ENCODE data around the gene PTH2R. TPM values are rescaled to one million over a fixed set of nuclear protein-coding genes. Genes with fewer than 3 reads are reported as not detected.
"Not testable (repeated sequence)": the region's sequence is repeated elsewhere in the genome, so short reads cannot be mapped to it uniquely, and the experiment has no call there.

PTH2R gene
- polyA plus RNA-seq, 5 donors, result 0.10 to 0.37 (median 0.17) TPM; not detected in 1

DNA sequence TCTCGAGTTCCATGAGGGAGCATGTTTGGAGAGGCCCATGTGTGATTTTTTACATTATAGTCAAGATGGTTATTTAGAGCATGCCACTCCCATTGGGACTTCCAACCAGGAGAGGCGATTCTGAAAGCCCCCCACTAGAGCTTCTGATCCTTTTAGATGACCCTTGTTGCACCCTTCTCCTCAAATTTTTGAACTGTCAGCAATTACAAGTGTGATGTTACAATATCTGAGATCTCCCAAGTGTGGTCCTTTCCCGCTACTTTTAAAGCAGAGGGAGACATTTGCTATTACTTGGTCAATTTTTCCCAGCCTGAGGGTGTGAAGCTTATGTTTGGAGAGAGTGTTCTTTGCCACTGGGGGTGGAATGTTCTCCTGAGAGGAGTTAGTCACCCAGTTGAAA lies 16.7 kb upstream of the PTH2R start:
- no peak for DNase-seq

DNA sequence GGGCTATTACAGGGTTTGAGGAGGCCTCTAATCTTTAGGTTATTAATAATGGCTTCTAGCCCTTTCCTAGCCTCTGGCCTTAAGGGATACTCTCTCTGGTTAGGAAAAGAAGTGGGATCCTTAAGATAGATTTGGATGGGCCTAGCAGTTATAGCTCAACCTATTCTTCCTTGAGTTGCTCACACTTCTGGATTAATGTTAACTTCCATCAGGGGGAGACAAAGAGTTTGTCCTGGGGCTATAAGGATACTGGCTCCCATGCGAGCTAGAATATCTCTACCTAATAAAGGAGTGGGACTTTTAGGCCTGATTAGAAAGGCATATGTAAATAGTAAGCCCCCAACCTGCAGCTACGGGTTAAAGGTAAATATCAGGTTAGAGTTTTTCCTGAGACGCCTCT lies 14.3 kb upstream of the PTH2R start:
- DNase-seq, result no peak

DNA sequence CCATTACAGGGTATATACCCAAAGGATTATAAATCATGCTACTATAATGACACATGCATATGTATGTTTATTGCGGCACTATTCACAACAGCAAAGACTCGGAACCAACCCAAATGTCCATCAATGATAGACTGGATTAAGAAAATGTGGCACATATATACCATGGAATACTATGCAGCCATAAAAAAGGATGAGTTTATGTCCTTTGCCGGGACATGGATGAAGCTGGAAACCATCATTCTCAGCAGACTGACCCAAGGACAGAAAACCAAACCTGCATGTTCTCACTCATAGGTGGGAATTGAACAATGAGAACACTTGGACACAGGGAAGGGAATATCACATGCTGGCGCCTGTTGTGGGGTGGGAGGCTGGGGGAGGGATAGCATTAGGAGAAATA lies 9.8 kb upstream of the PTH2R start:
- not testable (repeated sequence) for DNase-seq

DNA sequence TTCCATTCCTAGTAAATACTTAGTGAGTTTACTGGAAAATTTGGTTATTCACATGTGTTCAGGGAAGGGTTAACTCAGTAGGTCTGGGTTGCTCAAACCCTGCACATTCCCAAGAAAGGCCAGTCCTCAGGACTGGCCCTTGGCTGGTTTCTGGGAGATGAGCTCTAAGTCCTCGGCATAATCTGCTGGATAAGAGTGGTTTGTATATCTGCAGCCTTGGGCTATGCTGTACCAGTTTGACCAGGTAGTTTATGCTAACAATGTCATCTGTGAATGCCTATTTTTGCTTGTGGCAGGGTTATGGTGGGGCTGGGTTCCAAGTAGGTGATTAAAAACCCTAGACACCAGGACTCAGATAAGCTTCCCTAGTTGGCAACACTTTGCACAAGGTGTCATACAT lies 7.4 kb upstream of the PTH2R start:
- DNase-seq, result no peak

DNA sequence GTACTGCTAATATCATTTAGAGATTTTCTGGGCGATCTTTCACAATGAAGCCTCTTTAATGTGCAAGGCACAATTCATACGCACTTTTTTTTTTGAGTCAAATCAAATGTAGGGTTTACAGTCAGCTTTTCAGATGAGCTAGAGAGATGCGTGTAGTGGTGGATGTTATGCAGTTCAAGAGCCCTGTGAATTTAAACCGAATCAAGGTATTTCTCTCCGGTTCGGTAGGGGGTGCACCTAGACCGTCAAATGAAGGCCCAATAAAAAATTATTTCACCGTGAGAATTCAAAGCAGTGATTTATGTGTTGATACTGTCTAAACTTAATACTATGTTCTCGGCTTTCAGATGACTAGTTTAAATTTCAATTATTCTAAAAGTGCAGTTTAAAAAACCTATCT lies 1.1 kb downstream of the PTH2R start:
- DNase-seq, result peak in 1 of 2 donors; percentile 4

DNA sequence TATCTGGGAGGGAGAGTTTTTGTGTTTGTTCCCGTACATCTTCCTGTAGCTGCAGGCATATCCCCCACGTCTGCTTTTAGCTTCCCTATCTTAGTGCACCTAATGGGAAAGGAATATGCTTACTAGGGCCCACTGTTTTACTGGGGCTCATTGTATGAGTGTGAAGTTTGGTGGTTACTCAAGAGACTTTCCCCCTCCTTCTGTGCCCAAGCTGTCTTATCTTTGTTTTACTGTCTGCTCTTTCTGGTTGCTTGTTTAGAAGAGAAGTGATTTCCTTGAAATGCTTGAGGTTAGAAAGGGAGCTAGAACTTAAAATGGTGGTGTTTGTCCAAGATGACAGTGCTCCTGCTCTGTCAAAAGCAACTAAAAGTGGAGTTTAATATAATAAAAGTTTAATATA lies 7.3 kb downstream of the PTH2R start:
- no peak for DNase-seq

DNA sequence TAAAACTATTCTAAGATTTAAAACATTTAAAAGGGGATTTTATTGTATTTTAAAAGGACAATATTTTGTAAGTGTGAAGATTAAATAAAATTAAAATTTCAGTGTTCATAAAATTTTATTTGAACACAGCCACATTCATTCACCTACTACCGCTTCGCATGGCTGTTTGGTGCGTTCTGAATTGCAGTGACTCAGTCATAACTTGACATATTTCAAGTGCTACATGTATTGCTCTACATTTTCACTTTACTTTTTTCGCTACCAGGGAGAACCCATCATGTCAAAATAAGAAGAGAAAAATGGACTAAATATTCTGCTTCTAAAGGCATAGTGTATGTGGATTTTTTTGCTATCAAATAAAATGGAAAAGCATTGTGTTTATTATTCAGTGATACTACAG lies 8.7 kb downstream of the PTH2R start:
- DNase-seq, result no peak

DNA sequence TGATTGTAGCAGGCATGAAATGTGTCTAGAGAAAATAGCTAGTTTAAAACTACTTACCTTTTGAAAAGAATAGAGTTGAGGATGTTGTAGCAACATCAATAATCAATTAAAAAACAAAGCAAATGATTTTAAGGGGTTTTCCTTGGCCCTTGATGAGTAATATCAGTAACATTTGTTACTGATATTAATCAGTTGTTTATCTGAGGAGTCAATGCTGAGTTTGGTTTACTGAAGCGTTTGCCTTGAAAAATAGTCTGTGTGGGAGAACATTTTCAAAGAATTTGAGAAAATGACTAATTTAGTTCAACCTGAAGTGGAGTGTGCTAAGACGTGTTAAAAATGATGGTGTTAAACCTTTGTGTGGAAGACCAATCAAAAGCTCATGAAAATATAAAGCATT lies 9.3 kb downstream of the PTH2R start:
- no peak for DNase-seq

DNA sequence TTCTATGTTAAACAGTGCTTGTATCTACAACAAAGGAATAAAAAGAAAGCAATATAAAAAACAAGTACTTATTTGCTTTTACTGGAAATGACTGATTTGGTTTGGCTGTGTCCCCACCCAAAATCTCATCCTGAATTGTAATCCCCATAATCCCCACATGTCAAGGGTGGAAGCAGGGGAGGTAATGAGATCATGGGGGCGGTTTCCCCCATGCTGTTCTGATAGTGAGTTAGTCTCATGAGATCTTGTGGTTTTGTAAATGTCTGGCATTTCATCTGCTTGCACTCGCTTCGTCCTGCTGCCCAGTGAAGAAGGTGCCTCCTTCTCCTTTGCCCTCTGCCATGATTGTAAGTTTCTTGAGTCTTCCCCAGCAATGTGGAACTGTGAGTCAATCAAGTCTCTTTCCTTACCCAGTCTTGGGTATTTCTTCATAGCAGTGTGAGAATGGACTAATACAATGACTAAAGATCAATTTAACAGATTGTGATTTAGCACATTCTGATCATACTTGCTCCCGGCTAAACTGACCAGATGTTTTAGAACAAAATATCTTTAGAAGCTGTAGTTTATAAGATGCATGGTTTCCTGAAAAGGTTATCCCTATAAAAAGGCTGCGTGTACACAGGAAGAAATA lies 19.9 kb downstream of the PTH2R start:
- no peak for DNase-seq

DNA sequence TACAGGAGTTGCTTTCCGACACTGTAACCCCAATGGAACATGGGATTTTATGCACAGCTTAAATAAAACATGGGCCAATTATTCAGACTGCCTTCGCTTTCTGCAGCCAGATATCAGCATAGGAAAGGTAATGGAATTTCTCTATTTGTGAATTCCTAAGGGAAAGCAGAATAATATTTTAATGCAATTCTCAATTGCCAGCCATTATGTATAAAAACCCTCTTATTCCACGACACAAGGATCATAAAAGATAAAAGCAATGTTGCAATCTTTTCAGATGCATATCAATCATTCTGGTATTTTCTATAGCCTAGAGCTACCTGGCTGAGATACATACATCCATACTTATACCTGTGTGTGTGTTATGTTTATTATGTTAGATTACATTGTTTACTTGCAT lies 31.2 kb downstream of the PTH2R start:
- no peak for DNase-seq

DNA sequence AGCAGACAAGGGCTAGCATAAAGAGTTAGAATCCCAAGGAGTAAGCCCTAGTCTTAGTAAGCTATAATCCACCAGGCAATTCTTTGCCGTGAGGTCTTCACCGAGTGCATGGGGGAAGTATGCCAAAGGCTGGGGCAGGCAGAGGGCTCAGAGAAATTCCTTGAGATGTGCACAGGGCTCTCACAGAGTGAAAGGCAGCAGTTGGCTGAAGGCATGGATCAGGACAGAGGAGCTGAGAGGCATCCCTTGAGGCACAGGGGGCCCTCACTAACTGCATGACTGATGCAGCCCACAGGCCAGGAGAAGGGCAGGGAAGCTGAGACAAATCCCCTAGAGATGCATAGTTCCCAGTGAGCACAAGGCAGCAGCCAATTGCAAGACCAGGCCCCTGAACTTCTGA lies 34.1 kb downstream of the PTH2R start:
- no peak for DNase-seq

DNA sequence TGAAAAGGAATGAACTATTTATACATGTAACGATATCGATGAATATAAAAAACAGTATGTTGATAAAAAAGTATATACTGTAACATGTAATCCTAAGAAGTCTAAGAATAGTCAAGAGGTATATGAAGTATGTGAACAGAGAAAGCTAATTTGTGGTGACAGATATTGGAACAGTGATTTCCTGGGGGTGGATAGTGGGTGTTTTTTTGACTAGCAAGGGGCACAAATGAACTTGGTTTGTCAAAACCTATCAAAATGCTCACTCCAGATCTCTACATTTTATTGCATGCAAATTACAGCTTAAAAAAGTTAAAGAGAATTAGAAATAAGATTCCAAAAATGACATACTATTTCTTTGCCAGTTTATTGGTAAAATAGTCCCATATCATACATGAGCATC lies 35.4 kb downstream of the PTH2R start:
- DNase-seq, result no peak

DNA sequence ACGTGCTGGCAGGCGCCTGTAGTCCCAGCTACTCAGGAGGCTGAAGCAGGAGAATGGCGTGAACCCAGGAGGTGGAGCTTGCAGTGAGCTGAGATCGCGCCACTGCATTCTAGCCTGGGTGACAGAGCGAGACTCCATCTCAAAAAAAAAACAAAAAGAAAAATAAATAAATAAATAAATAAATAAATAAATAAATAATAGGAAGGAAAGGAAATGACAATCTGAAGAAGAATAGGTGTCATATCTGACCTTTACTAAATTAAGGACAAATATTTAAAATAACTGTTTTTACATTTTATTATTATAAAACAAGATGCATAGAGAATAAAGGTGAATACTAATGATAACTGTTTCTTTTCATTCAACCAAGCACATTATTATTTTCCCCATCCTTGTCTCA lies 40.9 kb downstream of the PTH2R start:
- DNase-seq, result not testable (repeated sequence)

DNA sequence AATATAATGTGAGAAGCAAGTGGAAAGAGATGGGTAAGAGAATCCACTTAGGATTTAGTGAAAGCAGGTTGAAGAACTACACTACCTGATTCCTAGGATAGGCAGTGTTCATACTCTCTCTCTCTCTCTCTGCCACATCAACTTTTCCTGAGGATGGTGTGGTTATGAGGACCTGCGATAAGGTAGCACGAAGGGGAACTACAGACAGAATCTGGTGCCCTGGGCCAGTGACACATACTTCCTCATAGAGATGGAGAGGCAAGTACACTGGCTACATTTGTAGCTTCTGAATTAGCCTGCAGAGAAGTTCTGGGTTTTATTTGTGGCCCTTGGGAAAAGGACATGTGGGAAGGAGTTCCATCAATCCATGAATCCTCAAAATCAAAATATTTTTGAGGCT lies 44.5 kb downstream of the PTH2R start:
- no peak for DNase-seq

DNA sequence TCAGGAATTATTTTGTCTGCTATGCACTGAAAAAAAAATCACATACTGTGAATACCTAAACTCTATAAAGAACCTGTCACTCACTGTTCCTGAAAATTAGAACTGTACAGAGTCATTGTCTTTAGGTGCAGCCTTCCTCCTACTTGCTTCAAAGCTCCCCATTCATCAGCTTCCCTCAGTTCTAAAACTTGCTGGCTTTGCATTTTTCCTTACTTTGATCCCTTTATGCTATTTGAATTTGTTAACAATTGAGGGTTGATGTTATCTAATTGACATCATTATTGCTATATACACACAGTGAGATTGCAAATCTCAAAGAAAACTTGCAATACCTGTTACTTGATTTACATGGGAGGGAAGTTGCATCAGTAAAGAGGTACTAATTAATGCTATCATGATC lies 48.3 kb downstream of the PTH2R start:
- no peak for DNase-seq

DNA sequence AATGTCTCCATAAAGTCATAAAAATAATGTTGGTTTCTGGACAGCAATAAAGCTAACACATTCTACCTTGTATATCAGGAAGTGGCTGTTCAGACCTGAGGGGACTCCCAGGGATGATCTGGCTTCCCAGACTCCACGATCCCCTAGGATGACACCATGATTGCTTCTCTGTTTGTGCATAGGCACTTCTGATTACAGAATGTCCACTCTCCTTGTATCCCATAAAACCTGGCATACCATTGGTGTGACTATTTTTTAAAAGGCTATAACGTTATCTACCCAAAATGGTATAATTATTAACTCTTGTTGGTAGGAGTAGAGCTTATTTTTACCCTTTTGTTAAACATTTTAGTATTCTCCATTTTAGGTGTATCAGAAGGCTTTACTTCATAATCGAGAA lies 57.1 kb downstream of the PTH2R start:
- no peak for DNase-seq

DNA sequence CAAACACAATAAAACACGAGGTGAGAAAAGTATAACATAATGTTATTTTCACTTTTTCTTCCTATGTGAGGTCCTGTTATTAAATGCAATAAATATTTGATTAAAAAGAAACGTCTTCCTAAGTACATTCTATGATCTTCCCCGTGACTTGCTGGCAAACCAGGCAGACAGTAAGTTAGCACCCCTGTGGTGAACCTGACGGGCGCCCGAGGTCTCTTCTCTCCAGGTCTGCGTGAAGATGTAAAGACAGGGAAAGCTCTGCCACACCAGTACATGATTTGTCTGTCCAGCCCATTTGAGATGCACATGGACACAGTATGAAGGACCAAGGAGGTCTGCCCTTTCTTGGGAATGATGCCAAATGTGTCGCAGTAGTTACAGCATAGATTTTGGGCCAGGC lies 57.6 kb downstream of the PTH2R start:
- no peak for DNase-seq

DNA sequence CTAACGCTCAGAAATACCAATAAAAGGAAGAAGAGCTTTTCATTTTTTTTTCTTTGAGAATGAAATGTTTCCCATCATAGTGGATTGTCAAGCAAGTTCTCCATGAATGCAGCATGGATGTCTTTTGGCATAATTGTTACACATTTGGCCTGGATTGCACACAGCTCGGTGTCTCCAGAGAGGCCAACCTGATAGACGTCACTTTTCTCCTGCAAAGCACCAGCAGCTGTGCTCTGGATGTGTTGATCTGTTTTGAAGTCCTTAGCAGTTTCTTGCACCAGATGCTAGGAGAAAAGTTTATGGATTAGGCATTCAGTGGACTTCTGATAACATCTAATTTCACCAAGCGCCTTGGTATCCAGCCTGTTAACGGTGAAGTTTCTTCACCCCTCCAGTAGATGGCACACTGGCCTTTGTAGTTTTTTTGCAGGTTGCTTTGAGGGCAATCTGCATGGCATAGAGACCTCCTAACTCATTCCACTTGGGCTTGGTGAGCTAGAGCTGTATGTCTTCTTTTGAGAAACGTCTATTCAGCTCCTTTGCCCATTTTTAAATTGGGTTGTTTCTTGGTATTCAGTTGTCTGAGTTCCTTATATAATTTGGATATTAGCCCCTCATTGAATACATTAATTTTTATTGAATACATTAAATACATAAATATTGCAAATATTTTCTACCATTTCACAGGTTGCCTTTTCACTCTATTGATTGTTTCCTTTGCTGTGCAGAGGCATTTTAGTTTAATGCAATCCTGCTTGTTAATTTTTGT lies 59.7 kb downstream of the PTH2R start:
- no peak for DNase-seq

DNA sequence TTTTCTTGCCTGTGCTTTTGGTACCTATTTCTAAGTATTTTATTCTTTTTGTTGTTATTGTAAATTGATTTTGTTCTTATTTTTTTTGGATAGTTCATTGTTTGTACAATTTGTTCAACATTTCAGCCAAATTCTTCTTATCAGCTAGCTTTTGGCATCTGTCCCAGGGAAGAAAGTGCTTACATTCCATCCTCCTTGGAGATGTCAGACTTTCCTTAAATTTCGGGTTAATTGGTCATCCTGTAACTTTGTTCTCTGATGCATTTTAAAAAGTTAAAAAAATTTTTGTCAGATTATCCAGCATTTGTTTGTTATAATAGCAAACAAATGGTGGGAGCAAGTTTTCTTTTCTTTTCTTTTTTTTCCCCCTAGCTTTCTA lies 60.3 kb downstream of the PTH2R start:
- no peak for DNase-seq

DNA sequence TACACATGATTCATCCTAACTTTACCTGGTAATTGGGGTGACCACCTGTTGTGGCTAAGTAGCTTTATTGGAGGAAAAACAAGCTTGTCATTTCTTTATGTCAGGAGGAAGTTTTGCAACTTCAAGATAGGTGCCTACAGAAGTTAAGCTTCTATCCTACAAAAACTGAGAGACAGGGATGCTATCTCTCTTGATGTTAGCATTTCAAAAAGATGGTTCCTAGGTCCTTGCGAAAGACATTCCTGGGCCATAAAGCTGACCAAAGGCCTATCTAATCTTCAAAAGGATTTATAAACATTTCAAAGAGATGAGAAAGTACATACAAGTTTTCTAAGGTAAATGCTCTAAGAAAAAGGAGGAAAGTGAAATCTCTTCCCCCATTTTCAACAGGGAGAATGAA lies 61.0 kb downstream of the PTH2R start:
- DNase-seq, result no peak

DNA sequence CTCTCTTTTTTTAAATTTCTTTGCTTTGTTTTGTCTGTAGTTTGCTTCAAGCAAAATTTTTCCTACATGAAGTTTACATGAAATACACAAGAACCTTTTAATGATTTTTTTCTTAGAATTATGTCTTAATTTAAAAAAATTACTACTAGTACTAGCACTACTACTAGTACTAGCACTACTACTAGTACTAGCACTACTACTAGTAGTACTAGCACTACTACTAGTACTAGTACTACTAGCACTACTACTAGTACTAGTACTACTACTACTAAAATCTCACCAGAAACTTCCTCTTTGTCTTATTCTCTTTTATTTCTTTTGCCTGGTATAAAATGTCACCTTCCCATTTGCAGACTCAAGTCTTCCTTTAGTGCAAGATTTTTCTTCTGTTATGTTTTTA lies 71.1 kb downstream of the PTH2R start:
- DNase-seq, result no peak

DNA sequence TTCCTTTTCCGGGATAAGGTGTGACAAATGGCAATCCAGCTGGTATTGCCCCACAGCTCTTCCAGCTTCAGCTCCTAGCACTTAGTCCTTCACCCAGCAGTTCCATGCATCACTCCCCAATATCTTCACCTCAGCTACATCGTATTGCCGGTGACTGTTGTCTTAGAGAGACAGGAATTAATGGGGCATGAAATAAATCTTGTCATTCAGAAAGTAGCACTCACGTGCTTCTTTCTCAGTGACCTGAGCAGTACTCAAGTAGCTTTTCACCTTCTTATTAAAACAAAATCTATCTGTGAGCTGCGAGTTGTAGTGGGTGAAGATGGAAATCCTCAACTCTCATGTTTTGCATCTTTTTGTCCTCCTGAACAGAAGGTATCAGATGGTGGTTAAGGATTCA lies 72.8 kb downstream of the PTH2R start:
- no peak for DNase-seq

DNA sequence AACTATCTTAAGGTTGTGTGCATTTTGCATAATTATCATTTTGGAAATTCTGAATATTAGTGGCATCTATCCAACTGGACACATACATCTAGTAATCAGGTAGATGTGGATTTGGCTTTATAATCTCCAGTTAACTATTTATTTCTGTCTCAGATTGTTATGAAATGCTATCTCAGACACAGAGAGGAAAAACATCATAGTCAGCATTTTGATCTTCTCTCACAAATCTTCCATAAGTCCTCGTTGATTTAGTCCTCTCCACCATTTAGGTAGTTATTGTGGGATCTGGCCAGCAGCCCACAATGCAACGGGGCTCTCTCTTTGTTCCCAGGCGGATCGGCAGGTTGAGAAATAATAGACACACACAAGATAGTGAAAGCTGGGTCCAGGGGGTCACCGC lies 75.4 kb downstream of the PTH2R start:
- not testable (repeated sequence) for DNase-seq

DNA sequence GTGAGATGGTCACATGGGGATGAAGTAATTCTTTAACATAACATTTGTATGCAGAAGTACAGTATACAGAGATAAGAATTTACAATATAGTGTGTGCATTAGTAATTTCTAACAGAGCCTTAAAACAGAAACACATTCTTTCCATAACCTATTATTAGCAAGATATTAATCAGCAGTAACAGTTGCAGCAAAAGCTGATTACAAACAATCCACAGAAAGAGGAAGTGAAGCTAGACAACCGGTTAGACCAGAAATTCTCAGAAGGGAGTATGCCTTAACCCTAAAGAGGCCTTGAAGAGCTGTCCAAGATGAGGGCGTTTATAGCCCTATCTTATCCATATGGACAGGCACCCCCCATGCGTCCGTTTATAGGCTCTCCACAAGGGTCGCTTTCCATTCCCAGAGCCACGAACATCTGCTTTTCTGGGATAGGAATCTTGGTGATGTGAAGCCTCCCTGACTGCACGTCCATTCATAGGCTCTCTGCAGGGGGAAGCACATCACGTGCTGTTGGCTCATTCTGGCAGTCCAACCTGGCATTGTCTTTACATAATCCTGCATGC lies 75.9 kb downstream of the PTH2R start:
- not testable (repeated sequence) for DNase-seq
